ENCODE results near the gene NEURL4. TPM values are rescaled to one million over a fixed set of nuclear protein-coding genes. Genes with fewer than 3 reads are reported as not detected.
A peak's percentile ranks its signal among the peaks of the same experiment; 100 is the strongest.
"Not testable (repeated sequence)": the region's sequence is repeated elsewhere in the genome, so short reads cannot be mapped to it uniquely, and the experiment has no call there.

The NEURL4 gene
- total and polyA plus RNA-seq, 2 donors (not counting 1 experiment from before 2014, with no cell fraction given): 54.6 to 85.2 TPM

DNA sequence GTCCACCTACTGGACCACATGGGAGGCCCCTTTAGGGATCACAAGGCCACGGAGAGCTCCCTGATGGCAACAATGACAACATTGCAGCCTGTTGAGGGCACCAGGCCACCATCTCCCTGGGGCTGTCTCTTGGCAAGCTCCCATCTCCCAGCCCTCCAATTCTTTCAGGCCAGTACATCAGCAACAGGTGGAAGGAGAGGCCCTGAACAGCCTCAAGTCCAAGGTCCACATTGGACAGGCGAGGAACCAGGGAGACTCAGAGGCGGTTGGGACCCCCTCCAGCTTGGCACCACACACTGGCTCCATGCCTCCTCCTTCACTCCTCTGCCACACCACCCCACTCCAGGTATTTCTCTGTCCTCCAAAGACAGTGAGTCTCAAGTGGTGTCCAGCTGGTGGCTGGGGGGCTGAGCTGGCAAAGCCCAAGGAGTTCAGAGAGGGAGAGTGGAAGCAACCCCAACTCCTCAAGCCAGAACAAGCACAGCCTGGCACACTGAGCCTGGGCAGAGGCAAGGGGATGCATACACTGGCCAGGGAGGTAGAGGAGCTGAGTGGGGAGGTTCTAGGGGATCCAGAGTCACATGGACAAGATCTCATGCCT, 5.9 kb upstream of the NEURL4 start:
- ATAC-seq (ENCODE audit: low read depth): no peak
- peaks cover 75% of the 10 kb centered on the region for H3K79me2 ChIP-seq (ENCODE audit: control insufficient read depth, insufficient read depth, low read length)
- peak overlapping the region; percentile 96 for H3K27ac Mint-ChIP-seq
- peak overlapping the region; percentile 86 for H3K4me2 ChIP-seq (replicated peaks; ENCODE audit: low read depth, low read length, poor library complexity, severe bottlenecking)
- peaks cover 50% of the 10 kb centered on the region for H3K4me1 Mint-ChIP-seq
- 100% methylated on average over 1 of the region's 3 CpGs for WGBS (ENCODE audit: insufficient coverage)
- H3K4me3 Mint-ChIP-seq: peak overlapping the region; percentile 89
- H3K9ac ChIP-seq (ENCODE audit: low read length): no peak overlapping the region
- intact Hi-C loops (cut with micrococcal nuclease): no loop called here
- TF ChIP-seq, protein P1, sequence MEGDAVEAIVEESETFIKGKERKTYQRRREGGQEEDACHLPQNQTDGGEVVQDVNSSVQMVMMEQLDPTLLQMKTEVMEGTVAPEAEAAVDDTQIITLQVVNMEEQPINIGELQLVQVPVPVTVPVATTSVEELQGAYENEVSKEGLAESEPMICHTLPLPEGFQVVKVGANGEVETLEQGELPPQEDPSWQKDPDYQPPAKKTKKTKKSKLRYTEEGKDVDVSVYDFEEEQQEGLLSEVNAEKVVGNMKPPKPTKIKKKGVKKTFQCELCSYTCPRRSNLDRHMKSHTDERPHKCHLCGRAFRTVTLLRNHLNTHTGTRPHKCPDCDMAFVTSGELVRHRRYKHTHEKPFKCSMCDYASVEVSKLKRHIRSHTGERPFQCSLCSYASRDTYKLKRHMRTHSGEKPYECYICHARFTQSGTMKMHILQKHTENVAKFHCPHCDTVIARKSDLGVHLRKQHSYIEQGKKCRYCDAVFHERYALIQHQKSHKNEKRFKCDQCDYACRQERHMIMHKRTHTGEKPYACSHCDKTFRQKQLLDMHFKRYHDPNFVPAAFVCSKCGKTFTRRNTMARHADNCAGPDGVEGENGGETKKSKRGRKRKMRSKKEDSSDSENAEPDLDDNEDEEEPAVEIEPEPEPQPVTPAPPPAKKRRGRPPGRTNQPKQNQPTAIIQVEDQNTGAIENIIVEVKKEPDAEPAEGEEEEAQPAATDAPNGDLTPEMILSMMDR (IDR thresholded peaks at IDR 0.05): no peak
- no peak for TF ChIP-seq EZH2 (IDR thresholded peaks at IDR 0.05; ENCODE audit: borderline replicate concordance, insufficient read depth, low read depth, low read length, poor library complexity, severe bottlenecking)
- POLR2A ChIA-PET: interaction anchor here (1.0 to 1.3 kb wide), 2 partner anchors 9 to 223 kb away, joined by 3 to 5 read pairs; partner anchors contain the start of gene TNFSF13
- no peaks in the 10 kb centered on the region for H3K27me3 Mint-ChIP-seq
- DNase-seq: no peak
- H3K4me1 ChIP-seq (ENCODE audit: control insufficient read depth in 2 of 2, insufficient read depth in 2 of 2, low read length in 2 of 2): peaks cover 32 to 77% of the 10 kb centered on the region in 2 donors
- no peaks in the 10 kb centered on the region for H3K9me3 Mint-ChIP-seq (ENCODE audit: insufficient read depth)
- CTCF ChIA-PET: interaction anchor here (0.9 to 6.2 kb wide), 8 partner anchors 8 to 226 kb away, joined by 3 to 53 read pairs (median 13); partner anchors contain the start of genes KCTD11 and TMEM95
- no peaks in the 10 kb centered on the region for H3K27me3 ChIP-seq (replicated peaks in 1 of 4; ENCODE audit: control extremely low read depth in 1 of 4, control insufficient read depth in 3 of 4, insufficient read depth in 4 of 4, low read length in 3 of 4)
- H3K36me3 ChIP-seq (replicated peaks in 1 of 2; ENCODE audit: control extremely low read depth in 1 of 2, control insufficient read depth in 1 of 2, extremely low read depth in 1 of 2, insufficient read depth in 2 of 2, low read length in 1 of 2): peaks cover 4 to 16% of the 10 kb centered on the region in 2 experiments
- H3K4me3 ChIP-seq (ENCODE audit: control extremely low read depth in 1 of 5, extremely low read depth in 1 of 5, insufficient read depth in 1 of 5, low read depth in 2 of 5, low read length in 4 of 5): no peak overlapping the region
- H3K27ac ChIP-seq (ENCODE audit: low read length in 2 of 2): peak overlapping the region; percentile 67 to 79
- no peaks in the 10 kb centered on the region for H3K9me3 ChIP-seq (ENCODE audit: control extremely low read depth in 1 of 3, control insufficient read depth in 2 of 3, insufficient read depth in 1 of 3, low read length in 2 of 3)
- peaks cover 20% of the 10 kb centered on the region for H4K20me1 ChIP-seq (ENCODE audit: control insufficient read depth, insufficient read depth, low read length, poor library complexity, severe bottlenecking)
- no peak overlapping the region for H2AFZ ChIP-seq (ENCODE audit: insufficient read depth, low read depth, low read length, poor library complexity, severe bottlenecking)

DNA sequence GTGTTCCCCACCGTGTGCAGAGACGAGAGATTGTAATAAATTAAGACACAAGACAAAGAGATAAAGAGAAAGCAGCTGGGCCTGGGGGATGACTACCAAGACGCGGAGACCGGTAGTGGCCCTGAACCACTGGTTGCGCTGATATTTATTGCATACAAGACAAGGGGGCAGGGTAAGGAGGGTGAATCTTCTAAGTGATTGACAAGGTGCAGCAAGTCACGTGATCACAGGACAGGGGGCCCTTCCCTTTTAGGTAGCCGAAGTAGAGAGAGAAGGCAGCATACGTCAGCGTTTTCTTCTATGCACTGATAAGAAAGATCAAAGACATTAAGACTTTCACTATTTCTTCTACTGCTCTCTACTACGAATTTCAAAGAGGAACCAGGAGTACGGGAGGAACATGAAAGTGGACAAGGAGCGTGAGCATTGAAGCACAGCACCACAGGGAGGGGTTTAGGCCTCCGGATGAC, 3.5 kb upstream of the NEURL4 start:
- H3K27me3 ChIP-seq (replicated peaks in 1 of 4; ENCODE audit: control extremely low read depth in 1 of 4, control insufficient read depth in 3 of 4, insufficient read depth in 4 of 4, low read length in 3 of 4); H3K9me3 Mint-ChIP-seq (ENCODE audit: insufficient read depth); H3K27me3 Mint-ChIP-seq; H3K36me3 ChIP-seq (replicated peaks in 1 of 2; ENCODE audit: control extremely low read depth in 1 of 2, control insufficient read depth in 1 of 2, extremely low read depth in 1 of 2, insufficient read depth in 2 of 2, low read length in 1 of 2); H3K4me3 ChIP-seq (ENCODE audit: control extremely low read depth in 1 of 5, extremely low read depth in 1 of 5, insufficient read depth in 1 of 5, low read depth in 2 of 5, low read length in 4 of 5); intact Hi-C loops (cut with micrococcal nuclease); H3K9ac ChIP-seq (ENCODE audit: low read length); H3K9me3 ChIP-seq (ENCODE audit: control extremely low read depth in 1 of 3, control insufficient read depth in 2 of 3, insufficient read depth in 1 of 3, low read length in 2 of 3); H2AFZ ChIP-seq (ENCODE audit: insufficient read depth, low read depth, low read length, poor library complexity, severe bottlenecking); ATAC-seq (ENCODE audit: low read depth); H4K20me1 ChIP-seq (ENCODE audit: control insufficient read depth, insufficient read depth, low read length, poor library complexity, severe bottlenecking): not testable (repeated sequence)
- ChIA-PET CTCF (interaction anchor here (1.1 to 6.2 kb wide), 2 partner anchors 12 to 13 kb away, joined by 3 to 53 read pairs; no protein-coding TSS in a partner anchor), POLR2A (interaction anchor here (0.9 kb wide), 1 partner anchor 19 kb away, joined by 4 read pairs; no protein-coding TSS in a partner anchor)
- peak overlapping the region; percentile 44 for H3K4me2 ChIP-seq (replicated peaks; ENCODE audit: low read depth, low read length, poor library complexity, severe bottlenecking)
- DNase-seq: peak; percentile 45
- H3K27ac ChIP-seq (ENCODE audit: low read length in 2 of 2): peak overlapping the region in 1 of 2 donors; percentile 37
- H3K4me1 ChIP-seq (ENCODE audit: control insufficient read depth in 2 of 2, insufficient read depth in 2 of 2, low read length in 2 of 2): peaks cover 36 to 68% of the 10 kb centered on the region in 2 donors
- H3K4me3 Mint-ChIP-seq: peak overlapping the region; percentile 70
- peak overlapping the region; percentile 89 for H3K27ac Mint-ChIP-seq
- H3K79me2 ChIP-seq (ENCODE audit: control insufficient read depth, insufficient read depth, low read length): peaks cover 55% of the 10 kb centered on the region
- H3K4me1 Mint-ChIP-seq: peaks cover 60% of the 10 kb centered on the region
- WGBS (ENCODE audit: insufficient coverage): 41% methylated on average over 5 of the region's 14 CpGs

Measured in B cell (primary cell).